HepG2 (cell line): ENCODE measurements around the gene ZNF217. TPM values are rescaled to one million over a fixed set of nuclear protein-coding genes. Genes with fewer than 3 reads are reported as not detected.

Source experiments
- GRHL1 ChIP-seq: sonication (generic); formaldehyde crosslinking; conservative IDR thresholded peaks from 2 replicates; pipeline ENCODE4 v1.8.0; 2022; ENCODE audit warnings: missing genetic modification reagents
- HMG20A ChIP-seq: IDR thresholded peaks from 2 replicates; pipeline ENCODE4 v1.6.1; 2016; ENCODE audit warnings: borderline replicate concordance
- HNF1B ChIP-seq: sonication (generic); formaldehyde crosslinking; IDR thresholded peaks from 2 replicates; pipeline ENCODE4 v1.5.1; 2020; ENCODE audit warnings: mild to moderate bottlenecking, moderate library complexity, missing genetic modification reagents
- MAFK ChIP-seq, 2 experiments: IDR thresholded peaks in 1 of 2; conservative IDR thresholded peaks in 1 of 2; 2 replicates each; pipeline ENCODE4 v1.6.1; 2011; ENCODE audit warnings: improper control_type of control experiment in 2 of 2, low read length in 2 of 2
- SRY ChIP-seq: sonication (generic); formaldehyde crosslinking; IDR thresholded peaks from 2 replicates; pipeline ENCODE4 v1.8.0; 2022; ENCODE audit warnings: mild to moderate bottlenecking, missing genetic modification reagents
- ZFP90 ChIP-seq: sonication (generic); formaldehyde crosslinking; IDR thresholded peaks from 2 replicates; pipeline ENCODE4 v1.8.0; 2022; ENCODE audit warnings: missing genetic modification reagents, mild to moderate bottlenecking, inconsistent platforms, borderline replicate concordance
- ZNF280D ChIP-seq: sonication (generic); formaldehyde crosslinking; IDR thresholded peaks from 2 replicates; pipeline ENCODE4 v1.5.1; 2020; ENCODE audit warnings: mild to moderate bottlenecking, missing genetic modification reagents
- ZNF543 ChIP-seq: sonication (generic); formaldehyde crosslinking; IDR thresholded peaks from 2 replicates; pipeline ENCODE4 v1.4.0; 2020; ENCODE audit warnings: mild to moderate bottlenecking, missing genetic modification reagents
- ZNF547 ChIP-seq: sonication (generic); formaldehyde crosslinking; IDR thresholded peaks from 2 replicates; pipeline ENCODE4 v1.5.1; 2020; ENCODE audit warnings: mild to moderate bottlenecking, missing genetic modification reagents
- ZNF556 ChIP-seq: sonication (generic); formaldehyde crosslinking; IDR thresholded peaks from 2 replicates; pipeline ENCODE4 v1.4.0; 2020; ENCODE audit warnings: mild to moderate bottlenecking, missing genetic modification reagents, borderline replicate concordance
- ZNF589 ChIP-seq: sonication (generic); formaldehyde crosslinking; conservative IDR thresholded peaks from 2 replicates; pipeline ENCODE4 v1.8.0; 2022; ENCODE audit warnings: mild to moderate bottlenecking, moderate library complexity, missing genetic modification reagents
- ZNF598 ChIP-seq: sonication (generic); formaldehyde crosslinking; IDR thresholded peaks from 2 replicates; pipeline ENCODE4 v1.5.1; 2020; ENCODE audit warnings: mild to moderate bottlenecking, missing genetic modification reagents, borderline replicate concordance
- polyA plus RNA-seq, 8 experiments: library from polyadenylated mRNA; depleted of rRNA in 3 of 8; stranded (reverse) in 7 of 8; unstranded in 1 of 8; fragments of >200 nt; fragmentation: Illumina TruSeq in 4 of 8; extraction: Trizol in 4 of 8; gene quantifications; 2 replicates each; pipeline versions ENCODE4 v1.2.1 to v1.2.3, GENCODE V29; 2011 to 2016; ENCODE audit warnings: low read depth in 4 of 8, missing spikeins in 1 of 8, mixed read lengths in 1 of 8; ENCODE audit not compliant: insufficient read depth in 1 of 8
- total RNA-seq, 5 experiments: library from RNA; depleted of rRNA; stranded (reverse); fragments of >200 nt; fragmentation: Illumina TruSeq; extraction: Trizol; gene quantifications; 2 replicates each; pipeline ENCODE4 v1.2.3, GENCODE V29; 2016; ENCODE audit warnings: low read depth in 1 of 5
- TF ChIP-seq, protein P1 (sequence below): sonication (generic); formaldehyde crosslinking; IDR thresholded peaks from 2 replicates; pipeline ENCODE4 v1.4.0; 2020; ENCODE audit warnings: missing genetic modification reagents, borderline replicate concordance
- TF ChIP-seq, protein P2 (sequence below): sonication (generic); formaldehyde crosslinking; IDR thresholded peaks from 2 replicates; pipeline ENCODE4 v1.4.0; 2020; ENCODE audit warnings: missing genetic modification reagents

ZNF217 gene
- total and polyA plus RNA-seq, 2 of the 13 experiments (the other 11 are each of a cell fraction or from before 2014, with no cell fraction given) = 22.3 to 29.8 TPM

GRCh38 chr20:53582574-53583351, 10.9 kb downstream of the ZNF217 start (continued):
- TF ChIP-seq ZNF598 (CRISPR knock-in tag) (no peak), MAFK (conservative IDR thresholded peaks at IDR 0.05 in 1 of 2, IDR thresholded peaks at IDR 0.05 in 1 of 2; ENCODE audit: low read length in 2 of 2) (peak; percentile 0 to 49; a peak in 1 of 4 replicates), SRY (no peak), ZNF589 (CRISPR knock-in tag) (no peak), HNF1B (no peak), HMG20A (peak; percentile 48; the same call in 1 of the 2 replicates), ZNF280D (CRISPR knock-in tag) (peak; percentile 48; the same call in 1 of the 2 replicates), ZNF543 (CRISPR knock-in tag) (no peak), ZFP90 (no peak), GRHL1 (CRISPR knock-in tag) (no peak), ZNF547 (CRISPR knock-in tag) (no peak), ZNF556 (CRISPR knock-in tag) (no peak)
- TF ChIP-seq, protein P1, sequence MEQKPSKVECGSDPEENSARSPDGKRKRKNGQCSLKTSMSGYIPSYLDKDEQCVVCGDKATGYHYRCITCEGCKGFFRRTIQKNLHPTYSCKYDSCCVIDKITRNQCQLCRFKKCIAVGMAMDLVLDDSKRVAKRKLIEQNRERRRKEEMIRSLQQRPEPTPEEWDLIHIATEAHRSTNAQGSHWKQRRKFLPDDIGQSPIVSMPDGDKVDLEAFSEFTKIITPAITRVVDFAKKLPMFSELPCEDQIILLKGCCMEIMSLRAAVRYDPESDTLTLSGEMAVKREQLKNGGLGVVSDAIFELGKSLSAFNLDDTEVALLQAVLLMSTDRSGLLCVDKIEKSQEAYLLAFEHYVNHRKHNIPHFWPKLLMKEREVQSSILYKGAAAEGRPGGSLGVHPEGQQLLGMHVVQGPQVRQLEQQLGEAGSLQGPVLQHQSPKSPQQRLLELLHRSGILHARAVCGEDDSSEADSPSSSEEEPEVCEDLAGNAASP (CRISPR knock-in tag) = peak; percentile 19; the same call in 1 of the 2 replicates
- TF ChIP-seq, protein P2, sequence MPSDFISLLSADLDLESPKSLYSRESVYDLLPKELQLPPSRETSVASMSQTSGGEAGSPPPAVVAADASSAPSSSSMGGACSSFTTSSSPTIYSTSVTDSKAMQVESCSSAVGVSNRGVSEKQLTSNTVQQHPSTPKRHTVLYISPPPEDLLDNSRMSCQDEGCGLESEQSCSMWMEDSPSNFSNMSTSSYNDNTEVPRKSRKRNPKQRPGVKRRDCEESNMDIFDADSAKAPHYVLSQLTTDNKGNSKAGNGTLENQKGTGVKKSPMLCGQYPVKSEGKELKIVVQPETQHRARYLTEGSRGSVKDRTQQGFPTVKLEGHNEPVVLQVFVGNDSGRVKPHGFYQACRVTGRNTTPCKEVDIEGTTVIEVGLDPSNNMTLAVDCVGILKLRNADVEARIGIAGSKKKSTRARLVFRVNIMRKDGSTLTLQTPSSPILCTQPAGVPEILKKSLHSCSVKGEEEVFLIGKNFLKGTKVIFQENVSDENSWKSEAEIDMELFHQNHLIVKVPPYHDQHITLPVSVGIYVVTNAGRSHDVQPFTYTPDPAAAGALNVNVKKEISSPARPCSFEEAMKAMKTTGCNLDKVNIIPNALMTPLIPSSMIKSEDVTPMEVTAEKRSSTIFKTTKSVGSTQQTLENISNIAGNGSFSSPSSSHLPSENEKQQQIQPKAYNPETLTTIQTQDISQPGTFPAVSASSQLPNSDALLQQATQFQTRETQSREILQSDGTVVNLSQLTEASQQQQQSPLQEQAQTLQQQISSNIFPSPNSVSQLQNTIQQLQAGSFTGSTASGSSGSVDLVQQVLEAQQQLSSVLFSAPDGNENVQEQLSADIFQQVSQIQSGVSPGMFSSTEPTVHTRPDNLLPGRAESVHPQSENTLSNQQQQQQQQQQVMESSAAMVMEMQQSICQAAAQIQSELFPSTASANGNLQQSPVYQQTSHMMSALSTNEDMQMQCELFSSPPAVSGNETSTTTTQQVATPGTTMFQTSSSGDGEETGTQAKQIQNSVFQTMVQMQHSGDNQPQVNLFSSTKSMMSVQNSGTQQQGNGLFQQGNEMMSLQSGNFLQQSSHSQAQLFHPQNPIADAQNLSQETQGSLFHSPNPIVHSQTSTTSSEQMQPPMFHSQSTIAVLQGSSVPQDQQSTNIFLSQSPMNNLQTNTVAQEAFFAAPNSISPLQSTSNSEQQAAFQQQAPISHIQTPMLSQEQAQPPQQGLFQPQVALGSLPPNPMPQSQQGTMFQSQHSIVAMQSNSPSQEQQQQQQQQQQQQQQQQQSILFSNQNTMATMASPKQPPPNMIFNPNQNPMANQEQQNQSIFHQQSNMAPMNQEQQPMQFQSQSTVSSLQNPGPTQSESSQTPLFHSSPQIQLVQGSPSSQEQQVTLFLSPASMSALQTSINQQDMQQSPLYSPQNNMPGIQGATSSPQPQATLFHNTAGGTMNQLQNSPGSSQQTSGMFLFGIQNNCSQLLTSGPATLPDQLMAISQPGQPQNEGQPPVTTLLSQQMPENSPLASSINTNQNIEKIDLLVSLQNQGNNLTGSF (CRISPR knock-in tag) = no peak
